Measurements from ENCODE around the gene TXNDC11. TPM values are rescaled to one million over a fixed set of nuclear protein-coding genes. Genes with fewer than 3 reads are reported as not detected.

TXNDC11 gene
- total RNA-seq, 1 experiment from 2014 or later: 17.6 TPM

- Histone ChIP-seq H3K9me3 (ENCODE audit: low read depth, low read length, poor library complexity, severe bottlenecking) (no peaks in the 10 kb centered on the region), H3K27ac (ENCODE audit: low read depth, low read length, poor library complexity, severe bottlenecking) (no peak overlapping the region), H3K4me3 (ENCODE audit: low read depth, low read length, poor library complexity, severe bottlenecking) (no peak overlapping the region), H3K27me3 (replicated peaks; ENCODE audit: insufficient read depth, low read depth, low read length, poor library complexity) (no peaks in the 10 kb centered on the region), H3K4me1 (ENCODE audit: insufficient read depth, low read length, poor library complexity, severe bottlenecking) (no peaks in the 10 kb centered on the region), H3K36me3 (ENCODE audit: insufficient read depth, low read length, poor library complexity, severe bottlenecking) (peaks cover 37% of the 10 kb centered on the region)
- TF ChIP-seq CTCF (conservative IDR thresholded peaks at IDR 0.05; ENCODE audit: low read depth, low read length) (no peak), EZH2 (IDR thresholded peaks at IDR 0.05; ENCODE audit: borderline replicate concordance, low read depth, low read length, poor library complexity, severe bottlenecking) (no peak)
- no TSS peak for BruUV-seq (replicated peaks)
- no peak for DNase-seq (ENCODE audit: low spot score)
- POLR2A ChIA-PET (ENCODE audit: low non-redundant PET): no interaction called here
- CTCF ChIA-PET: no interaction called here
- intact Hi-C loops (cut with micrococcal nuclease; ENCODE audit: unreplicated experiment): no loop called here
Measured at GRCh38 chr16:11682655-11683096, 60.0 kb downstream of the TXNDC11 start.

GRCh38 chr16:11681976-11682654 is 60.5 kb downstream of the TXNDC11 start:
- no peaks in the 10 kb centered on the region for H3K4me1 ChIP-seq (ENCODE audit: insufficient read depth, low read length, poor library complexity, severe bottlenecking)
- CTCF ChIA-PET: no interaction called here
- TF ChIP-seq CTCF (conservative IDR thresholded peaks at IDR 0.05; ENCODE audit: low read depth, low read length) (no peak), EZH2 (IDR thresholded peaks at IDR 0.05; ENCODE audit: borderline replicate concordance, low read depth, low read length, poor library complexity, severe bottlenecking) (no peak)
- no peak for DNase-seq (ENCODE audit: low spot score)
- H3K27ac ChIP-seq (ENCODE audit: low read depth, low read length, poor library complexity, severe bottlenecking): no peak overlapping the region
- POLR2A ChIA-PET (ENCODE audit: low non-redundant PET): no interaction called here
- no peak overlapping the region for H3K4me3 ChIP-seq (ENCODE audit: low read depth, low read length, poor library complexity, severe bottlenecking)
- BruUV-seq (replicated peaks): no TSS peak
- H3K9me3 ChIP-seq (ENCODE audit: low read depth, low read length, poor library complexity, severe bottlenecking): no peaks in the 10 kb centered on the region
- intact Hi-C loops (cut with micrococcal nuclease; ENCODE audit: unreplicated experiment): no loop called here
- H3K27me3 ChIP-seq (replicated peaks; ENCODE audit: insufficient read depth, low read depth, low read length, poor library complexity): no peaks in the 10 kb centered on the region
- peaks cover 36% of the 10 kb centered on the region for H3K36me3 ChIP-seq (ENCODE audit: insufficient read depth, low read length, poor library complexity, severe bottlenecking)

- Histone ChIP-seq H3K4me3 (ENCODE audit: low read depth, low read length, poor library complexity, severe bottlenecking) (no peak overlapping the region), H3K4me1 (ENCODE audit: insufficient read depth, low read length, poor library complexity, severe bottlenecking) (no peaks in the 10 kb centered on the region), H3K36me3 (ENCODE audit: insufficient read depth, low read length, poor library complexity, severe bottlenecking) (peaks cover 31% of the 10 kb centered on the region), H3K27ac (ENCODE audit: low read depth, low read length, poor library complexity, severe bottlenecking) (no peak overlapping the region), H3K9me3 (ENCODE audit: low read depth, low read length, poor library complexity, severe bottlenecking) (no peaks in the 10 kb centered on the region), H3K27me3 (replicated peaks; ENCODE audit: insufficient read depth, low read depth, low read length, poor library complexity) (no peaks in the 10 kb centered on the region)
- no peak for DNase-seq (ENCODE audit: low spot score)
- no TSS peak for BruUV-seq (replicated peaks)
- ChIA-PET CTCF (no interaction called here), POLR2A (ENCODE audit: low non-redundant PET) (no interaction called here)
- intact Hi-C loops (cut with micrococcal nuclease; ENCODE audit: unreplicated experiment): no loop called here
- TF ChIP-seq CTCF (conservative IDR thresholded peaks at IDR 0.05; ENCODE audit: low read depth, low read length) (no peak), EZH2 (IDR thresholded peaks at IDR 0.05; ENCODE audit: borderline replicate concordance, low read depth, low read length, poor library complexity, severe bottlenecking) (no peak)
Measured at GRCh38 chr16:11681556-11681955, 61.1 kb downstream of the TXNDC11 start.
